Effector memory CD8-positive, alpha-beta T cell (primary cell): ENCODE measurements around the gene EPHA4.

Experiments
- ATAC-seq: fragments of 150-1000 bp; cut with Tn5 transposase; replicated peaks from 2 replicates; pipeline ENCODE4 v1.10.0; 2021; ENCODE audit warnings: mild to moderate bottlenecking, moderate library complexity
- DNase-seq, 3 experiments: peaks; one replicate each; pipeline ENCODE4 v3.0.0; 2021
- H3K27ac Mint-ChIP-seq, 2 donors: one replicate each; pipeline ENCODE4 v1.8.0; 2022; ENCODE audit warnings: mild to moderate bottlenecking in 2 of 2, mixed read lengths in 2 of 2, moderate library complexity in 2 of 2
- H3K27me3 Mint-ChIP-seq, 2 donors: one replicate each; pipeline ENCODE4 v1.8.0; 2022; ENCODE audit warnings: mixed read lengths in 2 of 2
- H3K36me3 Mint-ChIP-seq: one replicate; pipeline ENCODE4 v1.8.0; 2022; ENCODE audit warnings: mild to moderate bottlenecking, moderate library complexity, mixed read lengths; ENCODE audit not compliant: insufficient read depth
- H3K4me1 Mint-ChIP-seq, 2 donors: one replicate each; pipeline ENCODE4 v1.8.0; 2022; ENCODE audit warnings: low read depth in 2 of 2, mixed read lengths in 2 of 2
- H3K4me3 Mint-ChIP-seq, 2 donors: one replicate each; pipeline ENCODE4 v1.8.0; 2022; ENCODE audit warnings: mild to moderate bottlenecking in 2 of 2, mixed read lengths in 2 of 2, moderate library complexity in 2 of 2
- H3K9me3 Mint-ChIP-seq, 2 donors: one replicate each; pipeline ENCODE4 v1.8.0; 2022; ENCODE audit warnings: mixed read lengths in 2 of 2

EPHA4 gene

DNA sequence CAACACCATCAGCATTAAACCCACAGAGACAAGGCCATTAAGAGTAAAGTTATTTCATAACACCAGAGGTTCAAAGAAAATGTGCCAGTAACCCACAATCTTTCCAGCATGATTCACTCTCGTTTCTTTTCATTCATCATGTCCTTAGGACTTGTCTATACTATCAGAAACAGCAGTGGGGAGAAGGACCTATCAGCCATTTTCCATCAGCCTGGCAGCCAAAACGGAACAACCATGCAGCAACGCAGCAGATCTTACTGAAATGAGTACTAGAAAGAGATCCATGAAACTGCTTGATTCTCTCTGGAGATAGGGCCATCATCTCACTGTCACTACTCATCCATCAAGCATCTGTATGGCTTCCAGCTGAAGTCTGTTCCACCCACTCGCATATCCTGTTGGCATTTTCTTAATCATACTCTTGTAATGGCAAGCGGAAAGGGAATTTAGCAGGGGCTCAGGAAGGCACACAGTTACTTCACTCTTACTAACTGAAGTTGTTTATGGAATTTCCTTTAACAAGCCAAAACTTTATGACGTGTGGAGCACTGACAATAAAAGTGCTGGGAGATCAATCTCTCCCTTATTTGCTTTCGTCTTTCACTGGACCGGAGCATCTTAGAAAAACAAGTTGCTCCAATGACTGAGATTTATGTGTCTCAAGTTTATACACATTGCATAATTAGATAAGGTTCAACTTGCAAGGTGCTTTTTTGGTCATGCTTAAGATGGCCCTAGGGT is 69.7 kb downstream of the EPHA4 start:
- ATAC-seq = no peak

DNA sequence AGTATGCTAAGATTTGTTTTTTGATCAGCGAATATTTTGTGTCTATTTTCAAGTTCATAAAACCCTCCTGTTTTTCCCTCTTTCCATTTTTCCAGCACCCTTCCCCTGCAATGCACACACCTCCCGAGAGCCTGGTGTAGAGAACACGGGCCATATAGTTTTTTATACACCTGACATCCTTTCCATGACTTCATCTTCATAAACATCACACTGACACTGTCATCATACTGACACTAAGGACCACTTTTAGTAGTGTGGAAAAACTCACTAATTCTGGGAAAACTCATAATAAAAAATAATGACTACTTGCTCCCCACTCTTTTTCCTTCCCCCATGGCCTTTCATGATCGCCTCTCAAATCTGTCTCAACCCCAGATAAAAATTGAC is 70.2 kb downstream of the EPHA4 start:
- DNase-seq = no peak
- H3K4me3 Mint-ChIP-seq = no peak overlapping the region
- ATAC-seq = no peak
- H3K27me3 Mint-ChIP-seq = no peaks in the 10 kb centered on the region
- H3K36me3 Mint-ChIP-seq = no peaks in the 10 kb centered on the region
- H3K4me1 Mint-ChIP-seq = peaks cover 13 to 14% of the 10 kb centered on the region in 2 donors
- no peak overlapping the region for H3K27ac Mint-ChIP-seq
- no peaks in the 10 kb centered on the region for H3K9me3 Mint-ChIP-seq

More for the DNA sequence above, 69.7 kb downstream of the EPHA4 start:
- no peaks in the 10 kb centered on the region for H3K27me3 Mint-ChIP-seq
- H3K36me3 Mint-ChIP-seq = no peaks in the 10 kb centered on the region
- no peaks in the 10 kb centered on the region for H3K9me3 Mint-ChIP-seq
- H3K27ac Mint-ChIP-seq = peak overlapping the region in 1 of 2 donors; percentile 29
- H3K4me1 Mint-ChIP-seq = peaks cover 13 to 14% of the 10 kb centered on the region in 2 donors
- H3K4me3 Mint-ChIP-seq = no peak overlapping the region
- DNase-seq = no peak

DNA sequence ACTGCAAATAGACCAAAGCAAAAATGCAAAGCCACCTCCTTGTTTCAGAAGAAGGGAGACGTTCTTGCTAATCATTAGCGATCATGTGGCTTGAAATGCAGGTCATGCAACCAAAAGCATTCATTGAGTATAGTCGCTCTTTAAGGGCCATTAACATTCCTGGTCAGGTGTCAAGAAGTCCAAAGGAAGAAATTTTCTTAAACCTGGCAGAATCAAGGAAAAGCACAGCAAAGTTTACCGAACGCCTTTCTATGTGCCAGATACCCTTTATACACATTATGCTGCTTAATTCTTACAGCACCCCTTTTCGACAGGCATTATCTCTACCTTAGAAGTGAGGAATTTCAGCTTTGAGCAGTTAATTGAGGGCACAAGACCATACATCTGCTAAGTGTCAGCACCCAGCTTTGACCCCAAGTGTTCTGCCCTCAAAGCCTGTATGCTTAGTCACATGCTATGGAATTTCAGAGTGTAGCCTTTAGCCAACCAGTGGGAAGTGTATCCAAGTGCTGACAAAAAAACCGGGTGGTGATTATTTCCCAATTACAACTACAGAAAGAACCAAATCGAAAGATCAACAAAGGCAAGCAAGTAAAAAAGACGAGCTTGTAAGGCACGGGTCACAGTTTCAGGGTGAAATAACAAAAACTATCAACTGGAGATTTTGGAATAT is 70.8 kb downstream of the EPHA4 start:
- ATAC-seq = no peak
- Mint-ChIP-seq H3K36me3 (no peaks in the 10 kb centered on the region), H3K4me3 (no peak overlapping the region), H3K4me1 (peaks cover 13 to 14% of the 10 kb centered on the region in 2 donors), H3K27ac (no peak overlapping the region), H3K9me3 (no peaks in the 10 kb centered on the region), H3K27me3 (no peaks in the 10 kb centered on the region)
- DNase-seq = no peak

DNA sequence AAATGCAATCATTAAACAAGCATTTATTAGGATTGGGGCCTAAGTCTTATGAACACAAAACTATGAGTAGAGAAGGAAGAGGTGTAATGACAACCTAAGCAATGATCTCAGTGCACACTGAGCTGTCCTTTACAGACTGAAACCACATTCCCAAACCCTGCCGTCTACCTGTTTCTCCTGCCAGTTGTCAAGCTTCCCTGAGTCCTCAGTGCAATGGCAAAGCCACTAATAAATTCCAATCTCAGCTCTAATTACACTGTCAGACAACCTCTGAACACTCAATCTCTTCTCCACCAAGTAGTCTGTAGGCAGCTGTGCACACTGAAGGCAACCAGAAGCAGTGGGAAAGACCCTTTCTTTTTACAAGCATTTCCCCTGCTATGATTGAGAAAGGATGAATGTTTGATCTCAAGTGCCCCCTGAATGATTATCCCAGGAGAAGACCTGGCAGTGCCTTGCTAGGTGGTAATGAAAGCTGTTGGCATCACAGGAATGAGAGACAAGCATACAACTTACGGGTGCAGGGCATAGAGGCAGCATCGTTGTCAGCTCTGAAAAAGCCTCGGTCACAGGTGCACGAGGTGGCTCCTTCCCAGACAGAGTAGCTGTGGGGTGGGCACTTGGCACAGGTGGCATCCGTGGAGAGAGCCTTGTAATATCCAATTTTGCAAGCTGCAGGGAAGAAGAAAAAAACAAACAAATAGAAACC is 71.4 kb downstream of the EPHA4 start:
- DNase-seq (no peak), ATAC-seq (no peak)
- Mint-ChIP-seq H3K36me3 (no peaks in the 10 kb centered on the region), H3K27ac (no peak overlapping the region), H3K4me3 (no peak overlapping the region), H3K27me3 (no peaks in the 10 kb centered on the region), H3K9me3 (no peaks in the 10 kb centered on the region), H3K4me1 (peaks cover 13 to 14% of the 10 kb centered on the region in 2 donors)

DNA sequence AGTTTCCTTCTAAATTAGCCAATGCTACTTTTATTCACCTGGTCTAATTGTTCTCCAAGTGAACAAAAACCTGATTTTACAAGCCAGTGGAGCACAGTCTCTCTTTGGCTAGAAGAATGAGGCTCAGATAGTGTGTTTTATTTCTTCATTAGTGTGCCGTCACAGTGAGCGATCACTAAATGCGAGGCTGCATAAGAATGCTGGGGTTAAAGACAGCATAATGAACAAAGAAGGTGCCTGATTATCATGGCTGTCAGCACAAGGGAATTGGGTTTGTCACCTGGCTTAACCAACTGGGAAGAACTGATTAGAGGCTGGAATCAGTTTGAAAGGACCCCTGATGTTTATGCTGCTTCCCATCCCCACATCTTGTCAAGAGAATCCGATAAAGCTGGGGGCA is 76.4 kb downstream of the EPHA4 start:
- H3K27ac Mint-ChIP-seq = no peak overlapping the region
- peaks cover 5 to 11% of the 10 kb centered on the region in 2 donors for H3K4me1 Mint-ChIP-seq
- H3K36me3 Mint-ChIP-seq = no peaks in the 10 kb centered on the region
- H3K4me3 Mint-ChIP-seq = no peak overlapping the region
- no peaks in the 10 kb centered on the region for H3K27me3 Mint-ChIP-seq
- no peaks in the 10 kb centered on the region for H3K9me3 Mint-ChIP-seq
- ATAC-seq = no peak
- no peak for DNase-seq

DNA sequence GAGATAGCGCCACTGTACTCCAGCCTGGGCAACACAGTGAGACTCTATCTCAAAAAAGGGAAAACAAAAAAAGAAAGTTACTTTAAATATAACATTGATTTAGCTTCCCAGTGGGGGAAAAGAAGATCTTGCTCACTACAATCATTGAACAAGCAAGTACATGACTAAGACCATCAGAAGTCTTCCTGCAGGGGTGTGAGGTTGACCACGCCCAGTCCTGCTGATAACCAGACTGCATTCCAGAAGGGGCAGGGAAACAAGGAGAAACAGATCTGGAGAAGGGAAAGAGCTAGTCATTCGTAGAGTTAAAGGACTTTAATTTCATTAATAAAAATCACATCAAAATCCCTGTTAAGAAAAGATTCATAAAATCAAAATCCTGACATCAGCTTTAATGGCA is 77.5 kb downstream of the EPHA4 start:
- peak overlapping the region; percentile 72 to 78 for H3K27ac Mint-ChIP-seq
- ATAC-seq (no peak), DNase-seq (no peak)
- no peaks in the 10 kb centered on the region for H3K36me3 Mint-ChIP-seq
- no peaks in the 10 kb centered on the region for H3K9me3 Mint-ChIP-seq
- no peaks in the 10 kb centered on the region for H3K4me1 Mint-ChIP-seq
- H3K4me3 Mint-ChIP-seq = no peak overlapping the region
- no peaks in the 10 kb centered on the region for H3K27me3 Mint-ChIP-seq

DNA sequence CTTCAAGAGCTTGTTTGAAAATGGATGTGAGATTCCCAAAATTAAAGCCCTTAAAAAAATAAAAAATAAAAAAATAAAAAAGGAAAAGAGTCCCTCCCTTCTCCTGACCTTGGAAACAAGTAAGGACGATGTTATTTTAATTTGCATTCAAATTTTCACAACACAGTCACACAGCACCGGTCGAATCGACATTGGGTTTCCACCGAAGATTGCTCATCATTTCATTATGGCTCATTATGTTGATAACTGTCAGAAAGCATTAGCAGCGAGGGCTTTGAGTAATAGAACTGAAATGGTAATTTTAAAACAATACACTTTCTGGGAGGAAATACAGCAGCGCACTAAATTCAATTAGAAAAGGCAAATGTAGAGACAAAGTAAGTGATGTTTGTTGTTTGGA is 78.7 kb downstream of the EPHA4 start:
- no peak for ATAC-seq
- Mint-ChIP-seq H3K36me3 (no peaks in the 10 kb centered on the region), H3K4me1 (no peaks in the 10 kb centered on the region), H3K9me3 (no peaks in the 10 kb centered on the region), H3K27me3 (no peaks in the 10 kb centered on the region), H3K27ac (no peak overlapping the region), H3K4me3 (no peak overlapping the region)
- DNase-seq = no peak

DNA sequence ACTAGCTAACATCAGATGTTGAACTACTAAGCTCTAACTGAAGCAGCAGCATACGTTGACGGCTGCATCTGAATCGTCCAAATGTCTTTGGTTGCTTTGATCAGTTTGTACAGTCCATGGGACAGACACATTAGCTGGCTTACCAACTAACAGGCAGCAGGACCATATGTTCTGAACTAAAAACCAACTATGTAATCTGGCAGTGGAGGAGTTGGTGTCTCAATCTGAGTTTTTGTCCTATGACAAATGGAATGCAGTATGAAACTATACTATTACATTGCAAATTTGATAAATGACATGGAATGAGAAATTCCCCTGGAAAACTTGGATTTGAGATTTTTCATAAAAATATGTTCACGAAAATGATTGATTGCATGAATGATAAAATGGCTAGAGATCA is 79.5 kb downstream of the EPHA4 start:
- DNase-seq = no peak
- H3K27ac Mint-ChIP-seq = no peak overlapping the region
- H3K4me3 Mint-ChIP-seq = no peak overlapping the region
- H3K9me3 Mint-ChIP-seq = no peaks in the 10 kb centered on the region
- H3K27me3 Mint-ChIP-seq = no peaks in the 10 kb centered on the region
- no peak for ATAC-seq
- H3K4me1 Mint-ChIP-seq = no peaks in the 10 kb centered on the region
- H3K36me3 Mint-ChIP-seq = no peaks in the 10 kb centered on the region

DNA sequence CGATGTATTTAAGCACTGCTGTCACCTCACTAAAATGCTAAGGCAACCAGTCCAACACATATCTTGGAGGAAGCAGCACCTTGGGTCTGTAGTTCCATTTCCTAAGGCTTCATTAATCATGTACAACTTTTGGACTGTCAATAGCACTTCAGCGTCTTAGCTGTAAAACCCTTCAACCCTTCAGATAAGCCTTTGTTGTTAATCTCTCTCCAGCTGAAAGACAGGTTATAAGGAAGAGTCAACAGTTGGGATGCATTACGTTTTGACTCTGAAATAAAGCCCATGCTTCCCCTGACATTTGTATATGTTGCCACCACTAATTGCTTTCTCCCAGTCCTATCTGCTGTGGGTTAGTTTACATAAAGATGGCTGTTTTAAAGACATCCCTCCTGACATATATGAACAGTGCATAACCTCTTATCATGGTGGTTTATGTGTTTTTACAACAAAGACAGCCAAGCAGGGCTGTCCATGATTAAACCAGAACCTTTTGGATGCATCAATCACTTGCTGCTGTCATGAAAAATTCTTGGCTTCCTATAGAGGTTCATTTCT is 81.5 kb downstream of the EPHA4 start:
- H3K27me3 Mint-ChIP-seq = no peaks in the 10 kb centered on the region
- no peak overlapping the region for H3K27ac Mint-ChIP-seq
- peaks cover 0 to 5% of the 10 kb centered on the region in 2 donors for H3K4me1 Mint-ChIP-seq
- H3K9me3 Mint-ChIP-seq = no peaks in the 10 kb centered on the region
- peaks cover 3% of the 10 kb centered on the region for H3K36me3 Mint-ChIP-seq
- ATAC-seq (no peak), DNase-seq (no peak)
- H3K4me3 Mint-ChIP-seq = no peak overlapping the region

DNA sequence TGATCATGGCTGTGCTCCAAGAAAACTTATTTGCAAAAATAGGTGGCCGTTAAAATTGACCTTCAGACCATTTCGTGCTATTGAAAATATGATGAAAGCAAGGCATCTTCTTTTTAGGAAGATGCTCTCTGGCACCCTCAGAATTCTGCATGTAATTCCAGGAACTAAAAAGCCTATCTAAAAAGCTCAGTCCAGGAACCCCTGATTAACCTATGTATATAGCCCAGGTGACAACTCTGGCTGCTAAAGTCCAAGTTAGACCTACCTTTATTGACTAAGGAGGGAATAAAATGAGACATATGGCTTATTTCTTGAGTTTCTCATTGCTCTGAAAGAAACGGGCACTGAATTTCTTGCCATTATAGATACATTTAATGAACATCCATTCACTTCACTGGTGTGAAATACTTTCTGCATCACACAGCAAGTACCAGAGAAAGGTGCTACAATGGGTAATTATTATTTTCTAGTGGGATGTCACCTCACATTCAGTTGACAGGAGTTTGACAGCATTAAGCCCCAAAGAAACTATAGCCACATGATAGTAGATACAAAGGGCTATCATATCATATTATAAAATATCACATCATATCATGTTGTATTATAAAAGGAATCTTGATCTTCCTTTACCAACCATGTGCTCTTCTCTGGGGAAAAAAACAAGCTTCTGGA is 83.8 kb downstream of the EPHA4 start:
- Mint-ChIP-seq H3K36me3 (peaks cover 3% of the 10 kb centered on the region), H3K27me3 (no peaks in the 10 kb centered on the region), H3K4me1 (peaks cover 3 to 5% of the 10 kb centered on the region in 2 donors), H3K4me3 (no peak overlapping the region), H3K9me3 (no peaks in the 10 kb centered on the region), H3K27ac (no peak overlapping the region)
- ATAC-seq = no peak
- no peak for DNase-seq

DNA sequence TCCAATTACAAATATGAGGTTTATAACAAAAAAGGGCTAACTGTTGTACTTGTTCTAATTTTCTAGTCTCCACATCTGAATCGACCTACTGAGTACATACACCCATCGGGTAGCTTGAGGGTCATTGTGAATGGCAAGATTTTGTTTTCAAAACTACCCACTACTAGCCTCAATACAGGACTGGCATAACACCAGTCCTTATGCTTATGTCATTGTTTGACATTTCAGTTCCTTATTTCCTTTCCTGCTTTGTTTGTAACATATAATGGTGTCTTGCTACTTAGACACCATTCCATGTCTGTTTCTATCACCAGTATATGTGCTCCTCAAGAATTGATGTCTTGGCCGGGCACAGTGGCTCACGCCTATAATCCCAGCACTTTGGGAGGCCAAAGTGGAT is 86.0 kb downstream of the EPHA4 start:
- Mint-ChIP-seq H3K36me3 (peaks cover 3% of the 10 kb centered on the region), H3K27me3 (no peaks in the 10 kb centered on the region), H3K27ac (no peak overlapping the region), H3K4me3 (no peak overlapping the region), H3K9me3 (no peaks in the 10 kb centered on the region), H3K4me1 (peaks cover 3 to 5% of the 10 kb centered on the region in 2 donors)
- no peak for ATAC-seq
- DNase-seq = no peak

DNA sequence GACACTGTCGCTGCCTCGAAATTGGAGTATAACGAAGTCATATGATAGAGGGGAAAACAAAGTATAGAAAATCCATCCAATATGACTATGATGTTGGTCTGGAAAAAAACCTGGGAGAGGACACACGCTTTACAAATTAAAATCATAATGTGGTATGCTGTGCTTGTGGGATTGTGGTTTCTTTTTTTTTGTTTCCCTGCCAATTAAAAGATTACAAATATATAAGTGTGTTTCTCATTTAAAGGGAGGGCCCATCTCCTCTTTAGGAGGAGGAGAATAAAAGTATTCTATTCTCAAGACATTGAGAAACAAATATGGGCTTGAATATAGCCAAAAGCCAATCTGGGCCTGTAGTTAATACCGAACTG is 86.6 kb downstream of the EPHA4 start:
- Mint-ChIP-seq H3K36me3 (peaks cover 3% of the 10 kb centered on the region), H3K4me3 (no peak overlapping the region), H3K4me1 (peaks cover 3 to 5% of the 10 kb centered on the region in 2 donors), H3K9me3 (no peaks in the 10 kb centered on the region), H3K27me3 (no peaks in the 10 kb centered on the region), H3K27ac (peak overlapping the region; percentile 49 to 65)
- DNase-seq = no peak
- ATAC-seq = no peak

DNA sequence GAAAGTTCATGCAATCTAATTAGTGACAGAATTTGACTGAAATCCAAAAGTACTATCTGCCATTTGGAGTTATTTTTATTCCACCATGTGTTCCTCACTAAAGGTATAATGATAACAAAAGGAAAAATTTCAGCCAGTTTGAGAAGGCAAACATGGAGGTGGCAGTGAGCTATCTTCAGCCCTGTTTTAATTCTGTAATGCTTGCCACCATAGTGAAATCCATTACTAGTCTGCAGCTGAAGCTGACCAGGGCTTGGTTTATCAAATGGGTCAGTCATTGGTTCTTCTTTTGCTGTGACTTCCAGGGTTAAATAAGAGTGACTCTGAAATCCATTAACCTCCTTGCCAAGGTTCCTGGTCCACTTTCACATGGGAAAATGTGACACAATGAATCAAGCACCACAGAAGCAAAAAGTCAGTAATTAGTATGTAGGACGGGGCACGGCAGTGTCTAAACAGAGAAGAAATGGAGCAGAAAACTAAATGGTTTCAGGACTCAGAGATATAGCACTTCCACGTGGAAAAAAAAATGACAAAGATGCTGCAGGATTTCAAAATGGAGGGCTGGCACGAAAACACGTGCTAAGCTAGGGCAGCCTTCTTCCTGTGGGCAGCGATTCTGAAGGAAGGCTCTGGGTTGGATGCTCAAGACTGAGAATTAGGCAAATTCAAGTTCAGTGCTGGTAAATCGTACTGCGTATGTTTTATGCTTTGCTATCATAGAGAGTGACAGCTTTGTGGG is 87.2 kb downstream of the EPHA4 start:
- H3K27me3 Mint-ChIP-seq = no peaks in the 10 kb centered on the region
- H3K4me3 Mint-ChIP-seq = no peak overlapping the region
- peaks cover 3% of the 10 kb centered on the region for H3K36me3 Mint-ChIP-seq
- ATAC-seq (no peak), DNase-seq (no peak)
- H3K27ac Mint-ChIP-seq = peak overlapping the region; percentile 49 to 65
- no peaks in the 10 kb centered on the region for H3K9me3 Mint-ChIP-seq
- peaks cover 3 to 5% of the 10 kb centered on the region in 2 donors for H3K4me1 Mint-ChIP-seq
